SU-DHL-6 (cell line): ENCODE results near the gene RFX1.

Experiments
- H2AFZ ChIP-seq: fragments of 200-600 bp; sonication (generic); 2 replicates; pipeline ENCODE4 v1.6.1; 2014; ENCODE audit warnings: low read depth, mild to moderate bottlenecking, moderate library complexity, mixed read lengths, antibody characterized with exemption, low read length; ENCODE audit not compliant: severe bottlenecking
- H3F3A ChIP-seq: fragments of 200-600 bp; shearing (Covaris generic); 2 replicates; pipeline ENCODE4 v1.6.0; 2016; ENCODE audit warnings: antibody characterized with exemption, mild to moderate bottlenecking; ENCODE audit not compliant: insufficient read depth
- H3K27ac ChIP-seq: fragments of 200-600 bp; sonication (generic); 2 replicates; pipeline ENCODE4 v1.5.1; 2016; ENCODE audit warnings: low read depth, mild to moderate bottlenecking, low read length, moderate library complexity, mixed read lengths
- H3K27me3 ChIP-seq: fragments of 200-600 bp; sonication (generic), shearing (Covaris generic); 2 replicates; pipeline ENCODE4 v1.6.0; 2014; ENCODE audit warnings: mild to moderate bottlenecking, low read length
- H3K36me3 ChIP-seq: fragments of 200-600 bp; sonication (generic); 2 replicates; pipeline ENCODE4 v1.6.1; 2014; ENCODE audit warnings: mild to moderate bottlenecking, low read length, mixed read lengths
- H3K4me2 ChIP-seq: fragments of 300-600, 200-600 bp; shearing (Covaris generic), sonication (generic); 2 replicates; pipeline ENCODE4 v1.6.0; 2014; ENCODE audit warnings: low read length, low read depth, mild to moderate bottlenecking; ENCODE audit not compliant: poor library complexity, severe bottlenecking
- H3K4me3 ChIP-seq: fragments of 200-600 bp; sonication (generic); 2 replicates; pipeline ENCODE4 v1.5.1; 2014; ENCODE audit warnings: antibody characterized with exemption, low read length, mild to moderate bottlenecking, mixed read lengths; ENCODE audit not compliant: insufficient read depth, poor library complexity, severe bottlenecking
- H3K79me2 ChIP-seq: fragments of 200-600 bp; sonication (generic); 2 replicates; pipeline ENCODE4 v1.6.1; 2014; ENCODE audit warnings: mild to moderate bottlenecking, low read length, moderate library complexity; ENCODE audit not compliant: insufficient read depth
- H3K9ac ChIP-seq: fragments of 200-600 bp; sonication (generic); 2 replicates; pipeline ENCODE4 v1.7.0; 2014; ENCODE audit warnings: mild to moderate bottlenecking, low read length
- H3K9me2 ChIP-seq: fragments of 200-600 bp; sonication (generic); replicated peaks from 2 replicates; pipeline ENCODE4 v1.6.1; 2014; ENCODE audit warnings: low read length; ENCODE audit not compliant: insufficient read depth
- H3K9me3 ChIP-seq: fragments of 200-600 bp; sonication (generic); 2 replicates; pipeline ENCODE4 v1.6.1; 2014; ENCODE audit warnings: low read length, mixed read lengths; ENCODE audit not compliant: insufficient read depth
- H4K20me1 ChIP-seq: fragments of 200-600 bp; sonication (generic); 2 replicates; pipeline ENCODE4 v1.6.1; 2014; ENCODE audit warnings: low read depth, mild to moderate bottlenecking, antibody characterized with exemption, low read length, moderate library complexity, mixed read lengths
- EZH2phosphoT487 ChIP-seq: fragments of 200-600 bp; sonication (generic), shearing (Covaris generic); conservative IDR thresholded peaks from 2 replicates; pipeline ENCODE4 v1.6.1; 2018; ENCODE audit warnings: mild to moderate bottlenecking, antibody characterized with exemption, low read length, moderate library complexity, mixed read lengths
- TF ChIP-seq, protein P1 (sequence below): fragments of 200-600 bp; sonication (generic); IDR thresholded peaks from one replicate; pipeline ENCODE4 v1.5.1; 2017; ENCODE audit warnings: antibody characterized with exemption, mild to moderate bottlenecking, low read length, moderate library complexity; ENCODE audit not compliant: insufficient read depth, poor library complexity, severe bottlenecking

RFX1 gene

GRCh38 chr19:13917888-13918406 is 88.2 kb downstream of the RFX1 start:
- no peaks in the 10 kb centered on the region for H3F3A ChIP-seq
- no peak overlapping the region for H3K9ac ChIP-seq
- H2AFZ ChIP-seq = no peak overlapping the region
- no peaks in the 10 kb centered on the region for H3K9me2 ChIP-seq
- H3K36me3 ChIP-seq = peaks cover 11% of the 10 kb centered on the region
- H3K27me3 ChIP-seq = no peaks in the 10 kb centered on the region
- no peak overlapping the region for H3K4me3 ChIP-seq
- H3K27ac ChIP-seq = no peak overlapping the region
- no peaks in the 10 kb centered on the region for H4K20me1 ChIP-seq
- TF ChIP-seq, protein P1, sequence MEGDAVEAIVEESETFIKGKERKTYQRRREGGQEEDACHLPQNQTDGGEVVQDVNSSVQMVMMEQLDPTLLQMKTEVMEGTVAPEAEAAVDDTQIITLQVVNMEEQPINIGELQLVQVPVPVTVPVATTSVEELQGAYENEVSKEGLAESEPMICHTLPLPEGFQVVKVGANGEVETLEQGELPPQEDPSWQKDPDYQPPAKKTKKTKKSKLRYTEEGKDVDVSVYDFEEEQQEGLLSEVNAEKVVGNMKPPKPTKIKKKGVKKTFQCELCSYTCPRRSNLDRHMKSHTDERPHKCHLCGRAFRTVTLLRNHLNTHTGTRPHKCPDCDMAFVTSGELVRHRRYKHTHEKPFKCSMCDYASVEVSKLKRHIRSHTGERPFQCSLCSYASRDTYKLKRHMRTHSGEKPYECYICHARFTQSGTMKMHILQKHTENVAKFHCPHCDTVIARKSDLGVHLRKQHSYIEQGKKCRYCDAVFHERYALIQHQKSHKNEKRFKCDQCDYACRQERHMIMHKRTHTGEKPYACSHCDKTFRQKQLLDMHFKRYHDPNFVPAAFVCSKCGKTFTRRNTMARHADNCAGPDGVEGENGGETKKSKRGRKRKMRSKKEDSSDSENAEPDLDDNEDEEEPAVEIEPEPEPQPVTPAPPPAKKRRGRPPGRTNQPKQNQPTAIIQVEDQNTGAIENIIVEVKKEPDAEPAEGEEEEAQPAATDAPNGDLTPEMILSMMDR = no peak
- TF ChIP-seq EZH2phosphoT487 = no peak
- H3K79me2 ChIP-seq = no peaks in the 10 kb centered on the region
- H3K4me2 ChIP-seq = no peak overlapping the region
- no peaks in the 10 kb centered on the region for H3K9me3 ChIP-seq

GRCh38 chr19:13914777-13915176 is 91.3 kb downstream of the RFX1 start:
- Histone ChIP-seq H3K4me2 (no peak overlapping the region), H3K4me3 (no peak overlapping the region), H3K36me3 (no peaks in the 10 kb centered on the region; the same call in 1 of the 2 replicates), H3K79me2 (no peaks in the 10 kb centered on the region), H4K20me1 (no peaks in the 10 kb centered on the region), H3K9me2 (no peaks in the 10 kb centered on the region), H3K27ac (no peak overlapping the region), H3F3A (no peaks in the 10 kb centered on the region), H2AFZ (no peak overlapping the region), H3K27me3 (no peaks in the 10 kb centered on the region), H3K9me3 (no peaks in the 10 kb centered on the region), H3K9ac (no peak overlapping the region)
- TF ChIP-seq EZH2phosphoT487 = no peak
- TF ChIP-seq, protein P1 = no peak

- TF ChIP-seq EZH2phosphoT487 = no peak
- TF ChIP-seq, protein P1 = no peak
- no peaks in the 10 kb centered on the region for H3K9me2 ChIP-seq
Observed at GRCh38 chr19:13913352-13913751, 92.8 kb downstream of the RFX1 start.

More at GRCh38 chr19:13913352-13913751, 92.8 kb downstream of the RFX1 start:
- no peak overlapping the region for H3K4me3 ChIP-seq
- no peaks in the 10 kb centered on the region for H3F3A ChIP-seq
- no peaks in the 10 kb centered on the region for H3K27me3 ChIP-seq
- no peaks in the 10 kb centered on the region for H4K20me1 ChIP-seq
- no peaks in the 10 kb centered on the region; the same call in 1 of the 2 replicates for H3K36me3 ChIP-seq
- H3K79me2 ChIP-seq = no peaks in the 10 kb centered on the region
- H3K9me3 ChIP-seq = no peaks in the 10 kb centered on the region
- no peak overlapping the region for H3K4me2 ChIP-seq
- no peak overlapping the region for H3K27ac ChIP-seq
- H3K9ac ChIP-seq = no peak overlapping the region
- no peak overlapping the region for H2AFZ ChIP-seq
